Limb (tissue), 2 donors: Measurements from ENCODE around the gene HOXC6.

Experiments
- DNase-seq, 2 donors: peaks; one replicate each; pipeline ENCODE4 v3.0.0-alpha.2; 2016; ENCODE audit errors: extremely low spot score in 2 of 2

HOXC6 gene

DNA sequence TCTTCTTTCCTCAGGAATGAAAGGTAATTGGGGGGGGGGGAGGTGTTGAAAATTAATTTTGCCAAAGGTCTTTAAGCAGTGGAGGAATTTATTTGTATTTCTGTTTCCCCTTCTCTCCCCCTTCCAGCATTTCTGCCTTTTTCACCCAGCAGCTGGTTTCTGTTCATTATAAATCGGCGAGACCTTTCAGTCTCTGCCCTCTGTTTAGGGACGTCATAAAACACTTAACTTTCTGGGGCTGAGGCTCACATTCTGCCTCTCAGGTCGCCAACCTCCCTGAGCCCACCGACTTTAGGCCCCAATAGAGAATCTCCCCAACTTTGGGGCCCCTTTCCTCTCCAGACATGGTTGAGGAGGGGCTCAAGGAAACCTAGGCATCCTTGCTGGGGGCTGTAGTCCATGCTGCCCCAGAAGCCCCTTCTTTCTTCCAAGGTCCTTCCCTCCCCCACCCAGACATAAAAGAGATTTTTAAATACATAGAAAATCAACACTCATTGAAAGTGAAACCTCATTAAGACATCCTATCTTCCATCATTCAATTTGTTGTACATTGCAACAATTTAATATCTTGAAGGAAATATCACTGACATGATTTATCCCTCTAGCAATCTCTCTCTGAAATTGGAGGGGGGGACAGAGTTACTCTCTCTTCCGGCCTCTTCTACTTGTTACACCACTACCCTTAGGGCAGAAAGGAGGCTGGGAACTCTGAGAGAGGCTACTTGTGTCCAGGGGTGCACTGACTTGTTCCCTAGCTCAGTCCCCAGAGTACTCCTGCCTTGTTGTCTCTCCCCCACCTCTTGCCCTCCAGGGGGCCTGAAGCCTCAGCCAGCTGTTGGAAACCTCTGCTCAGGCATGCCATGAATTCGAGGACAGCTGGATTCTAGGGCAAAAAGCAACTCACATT, 2.5 kb upstream of the HOXC6 start:
- DNase-seq = no peak

DNA sequence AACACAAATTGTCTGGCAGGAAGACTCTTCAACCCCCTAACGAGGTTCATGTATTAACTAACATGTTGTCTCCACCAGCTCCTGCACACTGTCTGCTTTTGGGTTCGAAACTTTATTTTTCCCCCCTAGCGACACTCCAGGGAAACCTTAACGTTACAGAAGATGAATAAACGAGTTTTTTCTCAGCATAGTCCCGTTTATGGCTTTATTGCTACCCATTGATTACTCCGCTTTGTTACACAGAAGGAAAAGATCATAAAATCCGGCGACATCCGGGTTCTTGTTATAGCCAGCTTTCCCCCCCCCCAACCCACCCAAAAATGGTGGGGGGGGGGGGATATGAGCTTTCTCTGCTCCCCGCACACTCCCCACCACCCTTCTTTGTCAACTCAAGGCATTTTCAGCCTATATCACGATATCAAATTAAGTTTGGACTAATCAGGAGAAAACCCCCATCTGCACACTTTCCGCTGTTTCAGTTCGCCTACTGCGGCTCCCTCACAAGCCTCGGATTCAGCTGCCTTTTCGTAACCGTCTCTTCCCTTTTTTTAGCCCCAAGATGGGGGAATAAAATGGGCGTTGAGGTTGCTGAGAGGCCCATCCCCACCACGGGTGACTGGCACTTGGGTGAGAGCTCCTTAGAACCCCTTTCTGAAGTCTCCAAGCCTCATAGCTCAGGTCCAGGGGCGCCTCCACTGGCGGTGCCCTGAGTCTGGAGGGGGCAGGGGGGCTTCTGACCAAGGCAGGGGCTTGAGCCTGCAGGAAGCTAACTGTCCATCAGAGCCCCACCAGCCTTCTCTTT, 1.4 kb upstream of the HOXC6 start:
- no peak for DNase-seq

DNA sequence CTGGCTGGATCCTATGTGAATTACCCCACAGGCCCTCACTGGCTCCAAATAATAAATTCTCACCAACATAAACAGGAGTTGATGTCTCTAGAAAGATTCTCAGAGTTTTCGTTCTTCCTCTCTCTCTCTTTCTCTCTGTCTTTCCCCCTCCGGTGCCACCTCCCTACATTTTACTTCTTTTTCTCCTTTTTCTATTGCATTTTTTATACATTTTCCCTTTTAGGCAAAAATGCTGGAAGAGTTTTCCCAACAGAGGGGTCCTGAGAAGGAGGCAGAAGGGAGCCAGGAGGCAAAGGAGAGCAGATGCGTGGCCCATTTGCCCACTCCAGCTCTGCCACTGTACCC, 826 bp upstream of the HOXC6 start:
- no peak for DNase-seq

GRCh38 chr12:54029529-54030441, 1.5 kb downstream of the HOXC6 start:
- DNase-seq = no peak

GRCh38 chr12:54030442-54030801, 2.2 kb downstream of the HOXC6 start:
- no peak for DNase-seq

- DNase-seq = peak in 1 of 2 donors; percentile 73
These were observed 2.7 kb downstream of the HOXC6 start for GRCh38 chr12:54030889-54031471.

GRCh38 chr12:54031480-54031879, 3.2 kb downstream of the HOXC6 start:
- no peak for DNase-seq

DNA sequence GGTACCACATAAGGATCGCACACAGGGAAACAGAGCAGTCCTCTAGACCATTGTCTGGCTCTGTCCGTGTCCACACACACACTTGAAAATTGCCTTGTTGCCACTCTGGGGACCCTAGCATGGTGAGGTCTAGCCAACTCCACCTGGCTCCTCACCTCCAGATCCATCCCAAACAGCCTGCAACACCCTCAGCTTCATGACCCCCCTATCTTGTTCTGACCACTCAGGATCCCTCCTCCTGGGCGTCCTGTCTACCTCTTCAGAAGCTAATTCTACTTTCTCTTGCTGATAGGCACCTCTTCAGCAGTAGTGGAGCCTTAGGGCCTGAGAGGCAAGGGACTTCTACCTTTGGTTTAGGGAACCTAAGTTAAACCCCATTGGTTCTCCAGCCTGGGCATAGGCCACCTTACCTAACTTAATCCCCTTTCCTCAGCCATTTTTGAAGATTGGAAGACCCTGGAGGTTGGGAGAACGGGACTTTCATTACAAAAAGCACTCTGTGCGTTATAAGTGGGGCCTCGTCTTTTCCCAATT, 3.9 kb downstream of the HOXC6 start:
- no peak for DNase-seq

GRCh38 chr12:54032627-54033100, 4.4 kb downstream of the HOXC6 start, which contains the start of gene HOXC5:
HOXC5 (plus strand) TSS chr12:54033050; CDS start chr12:54033123, 73 bp downstream.
- DNase-seq = peak; percentile 84 to 92

DNA sequence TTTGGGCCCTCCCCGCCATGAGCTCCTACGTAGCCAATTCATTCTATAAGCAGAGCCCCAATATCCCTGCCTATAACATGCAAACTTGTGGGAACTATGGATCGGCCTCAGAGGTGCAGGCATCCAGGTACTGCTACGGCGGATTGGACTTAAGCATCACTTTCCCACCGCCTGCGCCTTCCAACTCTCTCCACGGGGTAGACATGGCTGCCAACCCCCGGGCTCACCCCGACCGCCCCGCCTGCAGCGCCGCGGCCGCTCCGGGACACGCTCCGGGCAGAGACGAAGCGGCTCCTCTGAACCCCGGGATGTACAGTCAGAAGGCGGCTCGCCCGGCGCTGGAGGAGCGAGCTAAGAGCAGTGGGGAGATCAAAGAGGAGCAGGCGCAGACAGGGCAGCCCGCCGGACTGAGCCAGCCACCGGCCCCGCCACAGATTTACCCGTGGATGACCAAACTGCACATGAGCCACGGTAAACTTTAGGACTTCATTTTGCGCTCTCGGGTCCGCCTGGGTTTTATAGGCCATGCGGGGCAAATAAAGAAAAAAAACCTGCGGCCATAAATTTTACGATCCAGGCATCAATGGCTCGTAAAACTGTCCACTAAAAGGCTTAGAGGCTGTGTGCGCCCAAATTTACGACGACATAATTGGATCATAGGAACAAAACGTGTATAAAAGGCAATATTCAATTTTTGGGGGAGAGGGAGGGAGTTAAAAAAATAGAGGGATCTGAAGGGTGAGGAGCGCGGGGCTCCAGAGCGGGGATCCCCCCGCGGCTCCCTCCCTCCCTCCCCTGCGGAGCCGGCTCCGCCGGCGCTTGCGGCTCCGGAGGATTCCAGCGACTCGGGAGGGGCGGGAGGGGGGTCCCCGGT, 5.1 kb downstream of the HOXC6 start:
- DNase-seq = peak in 1 of 2 donors; percentile 80

DNA sequence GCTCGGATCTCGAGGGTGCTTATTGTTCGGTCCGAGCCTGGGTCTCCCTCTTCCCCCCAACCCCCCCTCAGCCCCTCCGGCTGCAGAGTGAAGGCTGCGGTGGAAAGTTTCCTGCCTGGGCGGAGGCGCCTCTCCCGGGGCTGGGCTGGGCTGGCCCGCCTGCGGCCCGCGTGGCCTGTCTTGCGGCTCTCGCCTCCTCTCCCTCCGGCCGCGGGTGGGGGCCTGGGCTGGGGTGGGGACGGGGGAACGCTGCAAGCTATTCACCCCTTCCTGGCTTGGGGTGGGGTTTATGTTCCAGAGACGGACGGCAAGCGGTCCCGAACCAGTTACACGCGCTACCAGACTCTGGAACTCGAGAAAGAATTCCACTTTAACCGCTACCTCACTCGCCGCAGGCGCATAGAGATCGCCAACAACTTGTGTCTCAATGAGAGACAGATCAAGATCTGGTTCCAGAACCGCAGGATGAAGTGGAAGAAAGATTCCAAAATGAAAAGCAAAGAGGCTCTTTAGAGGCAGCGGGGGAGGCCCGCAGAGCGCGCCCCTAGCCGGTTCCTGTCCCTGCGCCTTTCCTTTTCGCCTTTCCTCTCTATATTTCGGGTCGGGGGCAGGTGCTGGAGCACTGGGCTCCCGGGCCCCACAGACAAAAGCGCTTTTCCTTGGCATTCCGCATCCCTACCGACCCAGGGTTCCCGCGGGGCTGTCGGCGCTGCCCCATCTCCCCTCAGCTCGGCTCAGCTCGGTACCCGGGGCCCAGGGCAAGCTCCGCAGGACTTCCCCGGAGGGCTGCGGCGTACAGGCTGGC, 5.9 kb downstream of the HOXC6 start:
- peak in 1 of 2 donors; percentile 78 for DNase-seq

GRCh38 chr12:54034785-54035310, 6.6 kb downstream of the HOXC6 start:
- DNase-seq = no peak

- no peak for DNase-seq
These were observed 7.5 kb downstream of the HOXC6 start for GRCh38 chr12:54035568-54036264.

DNA sequence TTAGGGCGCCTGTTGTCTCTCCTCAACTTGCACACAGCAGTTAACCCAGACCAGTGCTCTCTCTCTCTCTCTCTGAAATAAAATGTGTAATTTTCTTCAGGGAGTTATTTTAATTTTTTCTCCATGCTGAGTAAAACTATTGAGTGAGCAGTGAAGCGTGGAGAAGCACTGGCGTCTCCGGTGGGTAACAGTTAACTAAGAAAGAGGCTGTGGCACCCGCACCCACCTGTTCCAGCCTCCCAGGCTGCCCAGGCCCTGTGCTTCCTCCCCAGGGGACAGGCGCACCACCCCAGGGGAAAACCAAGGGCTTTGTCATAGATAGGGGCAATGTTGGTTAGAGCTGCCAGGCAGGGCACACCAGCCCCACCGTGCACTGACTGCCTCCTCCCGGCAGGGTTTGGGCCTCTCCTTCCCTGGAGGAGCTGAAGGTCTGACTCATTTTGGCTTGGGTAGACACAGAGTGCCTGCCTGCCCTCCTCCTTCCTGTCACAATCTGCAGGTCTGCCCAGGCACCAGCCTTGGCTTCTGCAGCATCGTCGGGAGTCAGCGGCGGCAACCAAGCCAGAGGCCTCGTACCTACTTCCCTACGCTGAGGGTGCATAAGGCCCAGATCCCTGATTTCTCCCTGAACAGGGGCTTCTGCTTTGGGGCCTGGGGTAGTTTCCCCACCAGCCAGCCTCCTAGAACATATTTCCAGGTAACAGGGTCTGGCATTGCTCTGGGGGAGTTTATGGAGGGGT, 8.6 kb downstream of the HOXC6 start:
- peak in 1 of 2 donors; percentile 49 for DNase-seq

- DNase-seq = peak in 1 of 2 donors; percentile 46
These were observed 9.4 kb downstream of the HOXC6 start for GRCh38 chr12:54037360-54038283.

DNA sequence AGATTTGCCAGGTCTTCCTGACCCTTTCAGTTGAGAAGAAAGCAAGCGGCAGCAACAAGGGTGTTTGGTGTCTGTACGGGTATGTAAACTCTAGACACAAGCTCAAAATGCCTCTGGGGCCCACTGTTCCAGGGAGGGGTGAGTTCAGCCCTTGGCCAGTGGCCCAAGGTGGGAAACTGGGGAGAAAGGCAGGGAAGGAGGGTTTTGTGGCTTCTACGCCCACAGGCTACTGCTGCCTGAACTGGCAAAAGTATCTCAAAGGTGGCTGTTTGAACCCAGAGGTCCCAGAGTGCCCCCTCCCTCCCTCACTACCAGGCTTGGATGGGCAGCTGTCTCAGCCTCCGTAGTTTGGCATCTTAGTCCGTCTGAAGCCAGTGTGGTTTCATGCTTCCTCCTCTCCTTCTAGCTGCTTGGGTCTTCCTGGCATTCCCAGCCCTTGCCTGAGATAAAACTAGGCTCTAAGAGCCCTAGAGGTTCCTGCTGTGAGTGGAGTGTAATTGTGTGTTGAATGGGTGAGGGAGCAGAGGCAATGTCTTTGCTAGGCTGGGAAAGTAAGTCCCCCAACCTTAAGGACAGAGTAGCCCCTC, 10.1 kb downstream of the HOXC6 start:
- peak in 1 of 2 donors; percentile 47 for DNase-seq
